Measurements from ENCODE around the gene SPINDOC.

The SPINDOC gene

GRCh38 chr11:63764679-63765647 is 48.3 kb upstream of the SPINDOC start:
- TF ChIP-seq PPARA (CRISPR knock-in tag; IDR thresholded peaks at IDR 0.05; ENCODE audit: borderline replicate concordance): no peak
- TF ChIP-seq ZC3H10 (CRISPR knock-in tag; IDR thresholded peaks at IDR 0.05): no peak
- TF ChIP-seq ISL1 (CRISPR knock-in tag; IDR thresholded peaks at IDR 0.05): no peak
- no peak for TF ChIP-seq TSHZ2 (CRISPR knock-in tag; IDR thresholded peaks at IDR 0.05)
- TF ChIP-seq ZFP30 (CRISPR knock-in tag; IDR thresholded peaks at IDR 0.05): no peak
- TF ChIP-seq ZNF70 (CRISPR knock-in tag; IDR thresholded peaks at IDR 0.05): no peak
- TF ChIP-seq POU6F1 (CRISPR knock-in tag; IDR thresholded peaks at IDR 0.05; ENCODE audit: borderline replicate concordance, low read depth): no peak
- TF ChIP-seq RARB (CRISPR knock-in tag; IDR thresholded peaks at IDR 0.05): no peak
- TF ChIP-seq SNAI2 (CRISPR knock-in tag; IDR thresholded peaks at IDR 0.05): no peak
- TF ChIP-seq GLIS3 (CRISPR knock-in tag; IDR thresholded peaks at IDR 0.05): no peak
- TF ChIP-seq BACH2 (CRISPR knock-in tag; IDR thresholded peaks at IDR 0.05; ENCODE audit: borderline replicate concordance): no peak
- TF ChIP-seq ZNF565 (CRISPR knock-in tag; conservative IDR thresholded peaks at IDR 0.05; ENCODE audit: low read depth): no peak
- TF ChIP-seq OSR1 (CRISPR knock-in tag; IDR thresholded peaks at IDR 0.05): no peak
- TF ChIP-seq ARNTL (CRISPR knock-in tag; IDR thresholded peaks at IDR 0.05; ENCODE audit: borderline replicate concordance, low read depth): no peak
- TF ChIP-seq CSRNP3 (CRISPR knock-in tag; IDR thresholded peaks at IDR 0.05): no peak
- TF ChIP-seq CREB5 (CRISPR knock-in tag; IDR thresholded peaks at IDR 0.05; ENCODE audit: low read depth): no peak
- no peak for TF ChIP-seq TOX (CRISPR knock-in tag; IDR thresholded peaks at IDR 0.05; ENCODE audit: borderline replicate concordance)
- no peak for TF ChIP-seq ZNF8 (CRISPR knock-in tag; IDR thresholded peaks at IDR 0.05)
- no peak for ATAC-seq

GRCh38 chr11:63765688-63766241 is 47.5 kb upstream of the SPINDOC start:
- ATAC-seq: no peak
- no peak for TF ChIP-seq POU6F1 (CRISPR knock-in tag; IDR thresholded peaks at IDR 0.05; ENCODE audit: borderline replicate concordance, low read depth)
- TF ChIP-seq CREB5 (CRISPR knock-in tag; IDR thresholded peaks at IDR 0.05; ENCODE audit: low read depth): no peak
- no peak for TF ChIP-seq ZFP3 (CRISPR knock-in tag; IDR thresholded peaks at IDR 0.05)
- TF ChIP-seq CSDC2 (CRISPR knock-in tag; IDR thresholded peaks at IDR 0.05): no peak
- TF ChIP-seq TSHZ2 (CRISPR knock-in tag; IDR thresholded peaks at IDR 0.05): no peak
- no peak for TF ChIP-seq PATZ1 (CRISPR knock-in tag; IDR thresholded peaks at IDR 0.05; ENCODE audit: borderline replicate concordance)
- TF ChIP-seq ZC3H10 (CRISPR knock-in tag; IDR thresholded peaks at IDR 0.05): no peak
- no peak for TF ChIP-seq GLIS3 (CRISPR knock-in tag; IDR thresholded peaks at IDR 0.05)
- TF ChIP-seq OSR1 (CRISPR knock-in tag; IDR thresholded peaks at IDR 0.05): no peak
- no peak for TF ChIP-seq PPARA (CRISPR knock-in tag; IDR thresholded peaks at IDR 0.05; ENCODE audit: borderline replicate concordance)
